Stomach (tissue), 4 donors: ENCODE measurements around the gene RNU1-3.

Experiments
- CTCF ChIP-seq, 7 experiments: fragments of 450-650 bp in 4 of 7; fragments of 200-600 bp in 3 of 7; sonication (generic) in 3 of 7; IDR thresholded peaks; one replicate each; pipeline ENCODE4 v1.5.1; 2016 to 2019; ENCODE audit warnings: antibody characterized with exemption in 7 of 7, control low read depth in 2 of 7, mild to moderate bottlenecking in 1 of 7
- POLR2A ChIP-seq, 4 donors: fragments of 450-650 bp; IDR thresholded peaks; one replicate each; pipeline ENCODE4 v1.6.1; 2016; ENCODE audit warnings: antibody characterized with exemption in 4 of 4, control low read depth in 2 of 4, mild to moderate bottlenecking in 1 of 4, moderate library complexity in 1 of 4

GRCh38 chr1:16617778-16618580 is 48.8 kb downstream of the RNU1-3 start:
- TF ChIP-seq CTCF (IDR thresholded peaks at IDR 0.05) (peak in 1 of 7 experiments; percentile 8), POLR2A (IDR thresholded peaks at IDR 0.05) (no peak)
